IMR-90 (cell line): ENCODE data around the gene MYPN. TPM values are rescaled to one million over a fixed set of nuclear protein-coding genes. Genes with fewer than 3 reads are reported as not detected.

Experiments
- ATAC-seq: fragments of 200-7000 bp; cut with Tn5 transposase; 2 replicates; pipeline ENCODE4 v1.9.1; 2020; ENCODE audit warnings: low read depth, mild to moderate bottlenecking, moderate library complexity
- BruUV-seq: library from RNA; stranded (reverse); fragments of 400-500 nt; replicated peaks from 2 replicates; lab custom pipeline; 2021; lab: Mats Ljungman, UMichigan
- CTCF ChIA-PET: fragments of 300-600 bp; formaldehyde crosslinking; extraction: SDS; loops from one replicate; lab custom pipeline; 2021; ENCODE audit warnings: antibody characterized with exemption; lab: Yijun Ruan, JAX
- POLR2A ChIA-PET: fragments of 300-600 bp; sonication (Branson Sonifier 250); formaldehyde crosslinking; loops from one replicate; lab custom pipeline; 2022; ENCODE audit warnings: antibody characterized with exemption; ENCODE audit not compliant: unreplicated experiment; lab: Charles Lee
- DNase-seq: peaks from one replicate; pipeline ENCODE4 v3.0.0; 2013
- H2AFZ ChIP-seq: replicated peaks from 2 replicates; pipeline ENCODE3; 2013; ENCODE audit warnings: low read length, mild to moderate bottlenecking; ENCODE audit not compliant: poor library complexity
- H2AK5ac ChIP-seq: 2 replicates; pipeline ENCODE4 v1.6.1; 2013; ENCODE audit warnings: low read depth, low read length, inconsistent platforms
- H2AK9ac ChIP-seq: replicated peaks from 2 replicates; pipeline ENCODE3; 2013; ENCODE audit warnings: mild to moderate bottlenecking, low read depth, low read length, moderate library complexity; ENCODE audit not compliant: poor library complexity
- H2BK120ac ChIP-seq: 2 replicates; pipeline ENCODE4 v1.6.1; 2013; ENCODE audit warnings: low read depth, low read length, inconsistent platforms
- H2BK15ac ChIP-seq: 3 replicates; pipeline ENCODE4 v1.6.1; 2013; ENCODE audit warnings: low read depth, low read length, inconsistent platforms
- H2BK20ac ChIP-seq: 2 replicates; pipeline ENCODE4 v1.6.1; 2013; ENCODE audit warnings: low read depth, mild to moderate bottlenecking, inconsistent platforms, low read length, moderate library complexity
- H2BK5ac ChIP-seq: 2 replicates; pipeline ENCODE4 v1.6.1; 2013; ENCODE audit warnings: mild to moderate bottlenecking, low read depth, low read length, inconsistent platforms; ENCODE audit not compliant: poor library complexity, severe bottlenecking
- H3K14ac ChIP-seq: replicated peaks from 2 replicates; pipeline ENCODE4 v1.6.1; 2013; ENCODE audit warnings: low read depth, low read length, inconsistent platforms
- H3K18ac ChIP-seq: 2 replicates; pipeline ENCODE4 v1.6.1; 2013; ENCODE audit warnings: low read depth, low read length, control low read depth
- H3K23ac ChIP-seq: 2 replicates; pipeline ENCODE4 v1.6.1; 2013; ENCODE audit warnings: low read depth, low read length, inconsistent platforms
- H3K27ac ChIP-seq: 2 replicates; pipeline ENCODE4 v1.5.1; 2013; ENCODE audit warnings: mild to moderate bottlenecking, control low read depth, low read length; ENCODE audit not compliant: insufficient read depth
- H3K27me3 ChIP-seq: 2 replicates; pipeline ENCODE4 v1.6.1; 2013; ENCODE audit warnings: low read length; ENCODE audit not compliant: control insufficient read depth, insufficient read depth
- H3K36me3 ChIP-seq: 2 replicates; pipeline ENCODE4 v1.6.1; 2013; ENCODE audit warnings: low read length, mixed read lengths; ENCODE audit not compliant: control insufficient read depth, insufficient read depth
- H3K4ac ChIP-seq: 2 replicates; pipeline ENCODE4 v1.6.1; 2013; ENCODE audit warnings: low read depth, low read length, inconsistent platforms
- H3K4me1 ChIP-seq: 2 replicates; pipeline ENCODE4 v1.6.1; 2013; ENCODE audit warnings: low read length, mixed read lengths; ENCODE audit not compliant: control insufficient read depth, insufficient read depth
- H3K4me2 ChIP-seq: 2 replicates; pipeline ENCODE4 v1.6.1; 2013; ENCODE audit warnings: low read depth, mild to moderate bottlenecking, control low read depth, low read length, moderate library complexity
- H3K4me3 ChIP-seq: 2 replicates; pipeline ENCODE4 v1.5.1; 2013; ENCODE audit warnings: low read depth, mild to moderate bottlenecking, control low read depth, low read length, moderate library complexity; ENCODE audit not compliant: insufficient read depth
- H3K56ac ChIP-seq: 2 replicates; pipeline ENCODE4 v1.6.1; 2013; ENCODE audit warnings: low read length, inconsistent platforms; ENCODE audit not compliant: insufficient read depth; ENCODE audit errors: extremely low read depth
- H3K79me1 ChIP-seq, 2 experiments: 2 replicates each; pipeline ENCODE4 v1.6.1; 2013; ENCODE audit warnings: low read length in 2 of 2, inconsistent platforms in 1 of 2, low read depth in 1 of 2
- H3K9ac ChIP-seq: 2 replicates; pipeline ENCODE4 v1.6.1; 2013; ENCODE audit warnings: low read depth, low read length, control low read depth
- H3K9me1 ChIP-seq: 2 replicates; pipeline ENCODE4 v1.6.1; 2013; ENCODE audit warnings: low read length, inconsistent platforms; ENCODE audit not compliant: insufficient read depth
- H3K9me3 ChIP-seq: 2 replicates; pipeline ENCODE4 v1.6.1; 2013; ENCODE audit warnings: low read length; ENCODE audit not compliant: control insufficient read depth, insufficient read depth
- H4K20me1 ChIP-seq: 2 replicates; pipeline ENCODE4 v1.6.1; 2013; ENCODE audit warnings: low read length, inconsistent platforms; ENCODE audit not compliant: insufficient read depth
- H4K5ac ChIP-seq: 2 replicates; pipeline ENCODE4 v1.6.1; 2013; ENCODE audit warnings: mild to moderate bottlenecking, low read depth, low read length, control low read depth
- H4K8ac ChIP-seq, 2 experiments: 2 replicates each; pipeline ENCODE4 v1.6.1; 2013; ENCODE audit warnings: low read depth in 2 of 2, low read length in 2 of 2, control low read depth in 1 of 2, inconsistent platforms in 1 of 2
- H4K91ac ChIP-seq: 2 replicates; pipeline ENCODE4 v1.6.1; 2013; ENCODE audit warnings: low read depth, low read length, inconsistent platforms; ENCODE audit not compliant: insufficient read depth
- BHLHE40 ChIP-seq: fragments of 150-350 bp; IDR thresholded peaks from 2 replicates; pipeline ENCODE4 v1.6.1; 2016; ENCODE audit warnings: mild to moderate bottlenecking, low read depth, low read length
- CEBPB ChIP-seq: IDR thresholded peaks from 2 replicates; pipeline ENCODE4 v1.6.1; 2012; ENCODE audit warnings: low read depth, low read length, improper control_type of control experiment
- CHD1 ChIP-seq: IDR thresholded peaks from 2 replicates; pipeline ENCODE4 v1.6.1; 2012; ENCODE audit warnings: low read depth, low read length, improper control_type of control experiment
- CTCF ChIP-seq: conservative IDR thresholded peaks from 2 replicates; pipeline ENCODE4 v1.5.1; 2012; ENCODE audit warnings: mild to moderate bottlenecking, low read depth, low read length, improper control_type of control experiment
- FOS ChIP-seq: fragments of 150-350 bp; IDR thresholded peaks from 2 replicates; pipeline ENCODE4 v1.6.1; 2016; ENCODE audit warnings: low read depth, low read length
- MAFK ChIP-seq: IDR thresholded peaks from 2 replicates; pipeline ENCODE4 v1.6.1; 2012; ENCODE audit warnings: low read depth, low read length, improper control_type of control experiment
- MXI1 ChIP-seq: IDR thresholded peaks from 2 replicates; pipeline ENCODE4 v1.6.1; 2012; ENCODE audit warnings: low read depth, mild to moderate bottlenecking, low read length, moderate library complexity, borderline replicate concordance
- NFE2L2 ChIP-seq: fragments of 150-350 bp; IDR thresholded peaks from 2 replicates; pipeline ENCODE4 v1.6.1; 2016; ENCODE audit warnings: low read depth, mild to moderate bottlenecking, low read length
- POLR2A ChIP-seq: IDR thresholded peaks from 2 replicates; pipeline ENCODE4 v1.6.1; 2012; ENCODE audit warnings: mild to moderate bottlenecking, low read depth, low read length
- RAD21 ChIP-seq: IDR thresholded peaks from 2 replicates; pipeline ENCODE4 v1.6.1; 2012; ENCODE audit warnings: low read length, improper control_type of control experiment
- RCOR1 ChIP-seq: IDR thresholded peaks from 2 replicates; pipeline ENCODE4 v1.6.1; 2012; ENCODE audit warnings: mild to moderate bottlenecking, low read length, improper control_type of control experiment; ENCODE audit not compliant: insufficient replicate concordance
- RFX5 ChIP-seq: IDR thresholded peaks from 2 replicates; pipeline ENCODE4 v1.8.0; 2012; ENCODE audit warnings: low read depth, mild to moderate bottlenecking, low read length, moderate library complexity
- SMC3 ChIP-seq: fragments of 150-350 bp; IDR thresholded peaks from 2 replicates; pipeline ENCODE4 v1.6.1; 2016; ENCODE audit warnings: low read depth, mild to moderate bottlenecking, antibody characterized with exemption, low read length, moderate library complexity
- USF2 ChIP-seq: fragments of 150-350 bp; IDR thresholded peaks from 2 replicates; pipeline ENCODE4 v1.6.1; 2017; ENCODE audit warnings: mild to moderate bottlenecking, antibody characterized with exemption, low read length, low read depth
- WGBS, 2 experiments: methylation state at CpG; one replicate each; pipeline versions ENCODE4 v1.1.5 to v1.1.7; 2013; ENCODE audit warnings: missing lambda C conversion rate in 2 of 2; ENCODE audit not compliant: insufficient read length in 1 of 2; ENCODE audit errors: extremely low coverage in 2 of 2; 5-methylcytosine and 5-hydroxymethylcytosine counted together
- dilution Hi-C: fragments of 300-500 bp; cut with HindIII; formaldehyde crosslinking; loops from one replicate; pipeline ENCODE4 v1.14.3; 2018; ENCODE audit warnings: low sequenced_read_pairs; ENCODE audit not compliant: unreplicated experiment
- in situ Hi-C: fragments of 300-500 bp; cut with MboI; formaldehyde crosslinking; loops from 3 replicates; pipeline ENCODE4 v1.14.3; 2019; ENCODE audit warnings: low sequenced_read_pairs, inconsistent platforms, mixed read lengths
- intact Hi-C: fragments of 100-400 bp; cut with micrococcal nuclease; formaldehyde crosslinking; loops from 2 replicates; pipeline ENCODE4 v1.10.0; 2022
- polyA plus RNA-seq, 3 experiments: library from polyadenylated mRNA; depleted of rRNA; stranded (reverse); fragments of >200 nt; gene quantifications; 2 replicates each; pipeline ENCODE4 v1.2.3, GENCODE V29; 2012; ENCODE audit warnings: low replicate concordance in 1 of 3
- total RNA-seq: library from RNA; depleted of rRNA; stranded (reverse); fragments of >200 nt; gene quantifications from 2 replicates; pipeline ENCODE4 v1.2.3, GENCODE V29; 2012
- TF ChIP-seq, protein P1 (sequence below): fragments of 150-350 bp; IDR thresholded peaks from 2 replicates; pipeline ENCODE4 v1.6.1; 2016; ENCODE audit warnings: low read depth, mild to moderate bottlenecking, low read length, moderate library complexity, borderline replicate concordance

MYPN gene
- total and polyA plus RNA-seq, 2 of the 4 experiments (the other 2 are of a cell fraction) = 7.8 to 13.1 TPM

DNA sequence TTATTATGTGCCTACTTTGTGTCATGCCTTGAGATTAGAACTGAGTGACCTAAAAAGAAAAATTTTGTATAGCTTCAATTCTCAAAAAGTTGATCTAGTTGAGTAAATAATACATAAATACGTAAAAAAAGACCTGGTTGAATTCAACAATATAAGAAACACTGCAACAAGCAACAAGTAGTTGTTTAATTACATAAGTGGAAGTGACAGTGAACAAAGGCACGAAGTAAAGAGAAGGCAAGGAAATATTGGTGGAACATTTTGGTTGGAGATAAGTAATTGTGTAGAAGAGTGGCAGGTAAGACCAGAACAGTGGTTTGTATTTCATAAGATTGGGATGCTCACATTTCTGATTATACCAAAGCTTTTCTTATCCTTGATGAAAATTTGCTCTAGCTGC is 8.2 kb upstream of the MYPN start:
- TF ChIP-seq CTCF = no peak
- TF ChIP-seq RCOR1 = no peak
- no peak for TF ChIP-seq FOS
- TF ChIP-seq MXI1 = no peak
- no peak for TF ChIP-seq NFE2L2
- no peak for TF ChIP-seq MAFK
- TF ChIP-seq, protein P1, sequence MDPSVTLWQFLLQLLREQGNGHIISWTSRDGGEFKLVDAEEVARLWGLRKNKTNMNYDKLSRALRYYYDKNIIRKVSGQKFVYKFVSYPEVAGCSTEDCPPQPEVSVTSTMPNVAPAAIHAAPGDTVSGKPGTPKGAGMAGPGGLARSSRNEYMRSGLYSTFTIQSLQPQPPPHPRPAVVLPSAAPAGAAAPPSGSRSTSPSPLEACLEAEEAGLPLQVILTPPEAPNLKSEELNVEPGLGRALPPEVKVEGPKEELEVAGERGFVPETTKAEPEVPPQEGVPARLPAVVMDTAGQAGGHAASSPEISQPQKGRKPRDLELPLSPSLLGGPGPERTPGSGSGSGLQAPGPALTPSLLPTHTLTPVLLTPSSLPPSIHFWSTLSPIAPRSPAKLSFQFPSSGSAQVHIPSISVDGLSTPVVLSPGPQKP = no peak
- TF ChIP-seq RFX5 = no peak
- TF ChIP-seq CHD1 = no peak
- TF ChIP-seq SMC3 = no peak
- TF ChIP-seq CEBPB = no peak
- TF ChIP-seq BHLHE40 = no peak
- no peak for TF ChIP-seq RAD21
- no peak for TF ChIP-seq POLR2A
- no peak for TF ChIP-seq USF2
- dilution Hi-C loops = no loop called here
- peak overlapping the region; percentile 95; the same call in 1 of the 3 replicates for H2BK15ac ChIP-seq
- no peaks in the 10 kb centered on the region for H4K20me1 ChIP-seq
- ATAC-seq (no peak), DNase-seq (no peak)
- H4K91ac ChIP-seq = peak overlapping the region; percentile 63; the same call in 1 of the 2 replicates
- H2AK5ac ChIP-seq = no peak overlapping the region
- H4K5ac ChIP-seq = peak overlapping the region; percentile 61; the same call in 1 of the 2 replicates
- peak overlapping the region; percentile 85; the same call in 1 of the 2 replicates for H3K23ac ChIP-seq
- WGBS, 2 experiments = no CpG with 5 or more reads among the region's 2 CpGs
- peak overlapping the region; percentile 85; the same call in 1 of the 2 replicates for H3K18ac ChIP-seq
- in situ Hi-C loops = no loop called here
- no peak overlapping the region for H3K9ac ChIP-seq
- peak overlapping the region; percentile 55; the same call in 1 of the 2 replicates for H3K4ac ChIP-seq
- H3K4me1 ChIP-seq = peaks cover 14% of the 10 kb centered on the region
- POLR2A ChIA-PET = no interaction called here
- H3K9me3 ChIP-seq = no peaks in the 10 kb centered on the region
- H3K27ac ChIP-seq = no peak overlapping the region
- H2AK9ac ChIP-seq = no peak overlapping the region
- H3K9me1 ChIP-seq = peaks cover 5% of the 10 kb centered on the region; the same call in 1 of the 2 replicates
- peak overlapping the region; percentile 98 for H2BK5ac ChIP-seq
- peaks cover 0 to 5% of the 10 kb centered on the region in 2 experiments; a peak in 2 of 4 replicates for H3K79me1 ChIP-seq
- H3K27me3 ChIP-seq = no peaks in the 10 kb centered on the region
- intact Hi-C loops = no loop called here
- H3K14ac ChIP-seq = peak overlapping the region; percentile 26
- CTCF ChIA-PET = interaction anchor here (1.7 to 4.2 kb wide), 2 partner anchors 10 to 55 kb away, joined by 9 to 20 read pairs; no protein-coding TSS in a partner anchor
- peak overlapping the region; percentile 2 to 94; a peak in 3 of 4 replicates for H4K8ac ChIP-seq
- H2BK120ac ChIP-seq = peak overlapping the region; percentile 77
- peak overlapping the region; percentile 88 for H2BK20ac ChIP-seq
- H3K56ac ChIP-seq = peak overlapping the region; percentile 56; the same call in 1 of the 2 replicates
- no peak overlapping the region for H2AFZ ChIP-seq
- H3K4me3 ChIP-seq = no peak overlapping the region
- H3K4me2 ChIP-seq = no peak overlapping the region
- no TSS peak for BruUV-seq
- H3K36me3 ChIP-seq = no peaks in the 10 kb centered on the region
